ENCODE results near the gene ASCC1. TPM values are rescaled to one million over a fixed set of nuclear protein-coding genes. Genes with fewer than 3 reads are reported as not detected.

Gene ASCC1
- total RNA-seq, 1 donor from 2014 or later, result 37.1 TPM

- no peak for DNase-seq (ENCODE audit: low read depth)
Observed at GRCh38 chr10:72049472-72049871, 166.6 kb downstream of the ASCC1 start.

- peak; percentile 95 for DNase-seq (ENCODE audit: low read depth)
Observed at GRCh38 chr10:72048450-72049124, 167.5 kb downstream of the ASCC1 start.

Other genes with a start within 250 kb of the ASCC1 start
- 0.78 and 1.9 TPM in 2 replicates for gene SPOCK2, start 127.7 kb downstream of the ASCC1 start, total RNA-seq
- gene ANAPC16, start 264 bp downstream of the ASCC1 start, total RNA-seq, result 61.4 and 66.3 TPM in 2 replicates
- 97.0 and 97.3 TPM in 2 replicates for gene DDIT4, start 57.6 kb upstream of the ASCC1 start, total RNA-seq
- 27.1 and 30.3 TPM in 2 replicates for gene DNAJB12, start 138.6 kb upstream of the ASCC1 start, total RNA-seq

Data from myocyte (in vitro differentiated cells).